GM18868 (cell line): ENCODE measurements around the gene ARHGAP25.
A peak's percentile ranks its signal among the peaks of the same experiment; 100 is the strongest.
"Not testable (repeated sequence)": the region's sequence is repeated elsewhere in the genome, so short reads cannot be mapped to it uniquely, and the experiment has no call there.

Source experiments
- ATAC-seq: cut with Tn5 transposase; IDR thresholded peaks from one replicate; pipeline ENCODE4 v1.9.1; 2021; ENCODE audit warnings: mild to moderate bottlenecking, moderate library complexity; ENCODE audit not compliant: unreplicated experiment

The ARHGAP25 gene

GRCh38 chr2:68796295-68796905 is 61.8 kb downstream of the ARHGAP25 start:
- peak; percentile 52 for ATAC-seq

- ATAC-seq = no peak
Observed at GRCh38 chr2:68798569-68798968, 64.0 kb downstream of the ARHGAP25 start.

GRCh38 chr2:68799140-68800026 is 64.8 kb downstream of the ARHGAP25 start:
- ATAC-seq = no peak

GRCh38 chr2:68800027-68800401 is 65.4 kb downstream of the ARHGAP25 start:
- ATAC-seq = no peak

GRCh38 chr2:68800517-68800916 is 65.9 kb downstream of the ARHGAP25 start:
- ATAC-seq = no peak

- ATAC-seq = not testable (repeated sequence)
Observed at GRCh38 chr2:68802161-68802560, 67.5 kb downstream of the ARHGAP25 start.

- ATAC-seq = no peak
Observed at GRCh38 chr2:68805025-68805424, 70.4 kb downstream of the ARHGAP25 start.

- no peak for ATAC-seq
Observed at GRCh38 chr2:68806511-68807109, 72.0 kb downstream of the ARHGAP25 start.

- no peak for ATAC-seq
Observed at GRCh38 chr2:68807821-68808266, 73.2 kb downstream of the ARHGAP25 start.

- no peak for ATAC-seq
Observed at GRCh38 chr2:68809324-68810240, 75.0 kb downstream of the ARHGAP25 start.

- no peak for ATAC-seq
Observed at GRCh38 chr2:68811364-68811763, 76.8 kb downstream of the ARHGAP25 start.

- ATAC-seq = no peak
Observed at GRCh38 chr2:68812251-68812650, 77.6 kb downstream of the ARHGAP25 start.

- no peak for ATAC-seq
Observed at GRCh38 chr2:68813596-68813995, 79.0 kb downstream of the ARHGAP25 start.

- ATAC-seq = no peak
Observed at GRCh38 chr2:68817306-68817705, 82.7 kb downstream of the ARHGAP25 start.

GRCh38 chr2:68819556-68819955 is 84.9 kb downstream of the ARHGAP25 start:
- no peak for ATAC-seq

- no peak for ATAC-seq
Observed at GRCh38 chr2:68822207-68822872, 87.7 kb downstream of the ARHGAP25 start.

- ATAC-seq = no peak
Observed at GRCh38 chr2:68824831-68825230, 90.2 kb downstream of the ARHGAP25 start.

GRCh38 chr2:68825866-68826265 is 91.3 kb downstream of the ARHGAP25 start:
- no peak for ATAC-seq

GRCh38 chr2:68827666-68828065 is 93.1 kb downstream of the ARHGAP25 start:
- no peak for ATAC-seq
